Smooth muscle cell (in vitro differentiated cells): ENCODE data around the gene PNPO. TPM values are rescaled to one million over a fixed set of nuclear protein-coding genes. Genes with fewer than 3 reads are reported as not detected.

Experiments used
- DNase-seq: peaks from one replicate; lab custom pipeline; 2025; ENCODE audit not compliant: unreplicated experiment; lab: John Stamatoyannopoulos, UW
- H2AFZ ChIP-seq: fragments of 200-600 bp; sonication (generic); 2 replicates; pipeline ENCODE4 v1.6.0; 2016; ENCODE audit warnings: antibody characterized with exemption, low read depth, mild to moderate bottlenecking
- H3F3A ChIP-seq: fragments of 200-600 bp; sonication (generic); 2 replicates; pipeline ENCODE4 v1.6.0; 2017; ENCODE audit warnings: antibody characterized with exemption, low read depth
- H3K27ac ChIP-seq: fragments of 200-600 bp; sonication (generic); 2 replicates; pipeline ENCODE4 v1.5.1; 2016; ENCODE audit warnings: low read depth, mild to moderate bottlenecking
- H3K27me3 ChIP-seq: fragments of 200-600 bp; sonication (generic); 2 replicates; pipeline ENCODE4 v1.6.1; 2016; ENCODE audit warnings: low read depth, mild to moderate bottlenecking
- H3K36me3 ChIP-seq: fragments of 200-600 bp; sonication (generic); 2 replicates; pipeline ENCODE4 v1.5.1; 2016; ENCODE audit warnings: low read depth
- H3K4me1 ChIP-seq: fragments of 200-600 bp; sonication (generic); 2 replicates; pipeline ENCODE4 v1.5.1; 2016; ENCODE audit warnings: low read depth
- H3K4me2 ChIP-seq: fragments of 200-600 bp; sonication (generic); 2 replicates; pipeline ENCODE4 v1.6.0; 2016; ENCODE audit warnings: mild to moderate bottlenecking
- H3K4me3 ChIP-seq: fragments of 200-600 bp; sonication (generic); 2 replicates; pipeline ENCODE4 v1.5.1; 2016; ENCODE audit warnings: mild to moderate bottlenecking
- H3K79me2 ChIP-seq: fragments of 200-600 bp; sonication (generic); 2 replicates; pipeline ENCODE4 v1.6.0; 2016; ENCODE audit warnings: low read depth, mild to moderate bottlenecking
- H3K9ac ChIP-seq: fragments of 200-600 bp; sonication (generic); 2 replicates; pipeline ENCODE4 v1.6.0; 2016; ENCODE audit warnings: low read depth
- H3K9me3 ChIP-seq: fragments of 200-600 bp; sonication (generic); replicated peaks from 2 replicates; pipeline ENCODE4 v1.5.1; 2016; ENCODE audit warnings: low read depth
- H4K20me1 ChIP-seq: fragments of 200-600 bp; sonication (generic); 2 replicates; pipeline ENCODE4 v1.6.0; 2016; ENCODE audit warnings: low read depth
- WGBS: methylation state at CpG from one replicate; pipeline ENCODE4 v1.1.7; 2016; ENCODE audit warnings: low lambda C conversion rate; 5-methylcytosine and 5-hydroxymethylcytosine counted together
- polyA plus RNA-seq: library from polyadenylated mRNA; unstranded; fragments of >200 nt; fragmentation: Nextera tagmentation; extraction: Ambion mirVana; gene quantifications from 2 replicates; pipeline ENCODE4 v1.2.1, GENCODE V29; 2016
- total RNA-seq: library from RNA; depleted of rRNA; stranded (reverse); fragments of >200 nt; gene quantifications from 2 replicates; pipeline ENCODE4 v1.2.3, GENCODE V29; 2014
- TF ChIP-seq, protein P1 (sequence below): fragments of 200-600 bp; sonication (generic); IDR thresholded peaks from 2 replicates; pipeline ENCODE4 v1.5.1; 2017; ENCODE audit warnings: borderline replicate concordance, mild to moderate bottlenecking, antibody characterized with exemption; ENCODE audit not compliant: insufficient read depth, poor library complexity, severe bottlenecking

Gene PNPO
- total and polyA plus RNA-seq, 2 experiments from 2014 or later: 5.2 to 9.3 TPM

DNA sequence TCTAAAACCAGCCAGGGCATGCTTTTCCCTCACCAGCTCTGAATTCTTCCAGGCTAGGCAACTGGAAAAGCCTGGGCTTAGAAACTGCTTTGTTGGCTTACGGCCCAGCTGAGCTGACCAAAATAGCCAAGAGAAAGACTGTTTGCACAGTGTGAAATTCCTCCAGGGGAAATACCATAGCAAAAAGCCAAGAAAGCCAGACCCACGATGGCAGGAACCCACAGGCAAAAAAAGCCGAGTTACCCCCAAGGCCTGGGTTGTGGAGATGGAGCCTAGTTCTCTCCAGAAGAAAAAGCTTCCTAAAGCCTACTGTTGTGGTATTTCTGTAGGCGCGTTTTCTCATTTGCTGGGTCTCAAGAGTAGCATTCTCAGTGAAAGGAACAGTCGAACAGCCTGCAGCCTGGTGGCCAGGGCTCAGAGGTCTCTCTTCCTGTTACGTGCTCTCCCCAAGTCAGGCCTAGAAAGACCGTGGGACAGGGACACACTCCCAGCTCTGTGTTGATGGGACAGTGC is 36.1 kb upstream of the PNPO start:
- TF ChIP-seq, protein P1, sequence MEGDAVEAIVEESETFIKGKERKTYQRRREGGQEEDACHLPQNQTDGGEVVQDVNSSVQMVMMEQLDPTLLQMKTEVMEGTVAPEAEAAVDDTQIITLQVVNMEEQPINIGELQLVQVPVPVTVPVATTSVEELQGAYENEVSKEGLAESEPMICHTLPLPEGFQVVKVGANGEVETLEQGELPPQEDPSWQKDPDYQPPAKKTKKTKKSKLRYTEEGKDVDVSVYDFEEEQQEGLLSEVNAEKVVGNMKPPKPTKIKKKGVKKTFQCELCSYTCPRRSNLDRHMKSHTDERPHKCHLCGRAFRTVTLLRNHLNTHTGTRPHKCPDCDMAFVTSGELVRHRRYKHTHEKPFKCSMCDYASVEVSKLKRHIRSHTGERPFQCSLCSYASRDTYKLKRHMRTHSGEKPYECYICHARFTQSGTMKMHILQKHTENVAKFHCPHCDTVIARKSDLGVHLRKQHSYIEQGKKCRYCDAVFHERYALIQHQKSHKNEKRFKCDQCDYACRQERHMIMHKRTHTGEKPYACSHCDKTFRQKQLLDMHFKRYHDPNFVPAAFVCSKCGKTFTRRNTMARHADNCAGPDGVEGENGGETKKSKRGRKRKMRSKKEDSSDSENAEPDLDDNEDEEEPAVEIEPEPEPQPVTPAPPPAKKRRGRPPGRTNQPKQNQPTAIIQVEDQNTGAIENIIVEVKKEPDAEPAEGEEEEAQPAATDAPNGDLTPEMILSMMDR: no peak
- Histone ChIP-seq H3F3A (no peaks in the 10 kb centered on the region), H3K27ac (peak overlapping the region; percentile 17), H2AFZ (no peak overlapping the region), H3K4me1 (peaks cover 6% of the 10 kb centered on the region), H3K4me3 (no peak overlapping the region), H3K36me3 (no peaks in the 10 kb centered on the region), H3K9me3 (no peaks in the 10 kb centered on the region), H4K20me1 (peaks cover 3% of the 10 kb centered on the region), H3K79me2 (peaks cover 6% of the 10 kb centered on the region), H3K4me2 (peak overlapping the region; percentile 55), H3K27me3 (no peaks in the 10 kb centered on the region), H3K9ac (no peak overlapping the region)
- DNase-seq: no peak
- 56% methylated on average over 8 of the region's 8 CpGs for WGBS

DNA sequence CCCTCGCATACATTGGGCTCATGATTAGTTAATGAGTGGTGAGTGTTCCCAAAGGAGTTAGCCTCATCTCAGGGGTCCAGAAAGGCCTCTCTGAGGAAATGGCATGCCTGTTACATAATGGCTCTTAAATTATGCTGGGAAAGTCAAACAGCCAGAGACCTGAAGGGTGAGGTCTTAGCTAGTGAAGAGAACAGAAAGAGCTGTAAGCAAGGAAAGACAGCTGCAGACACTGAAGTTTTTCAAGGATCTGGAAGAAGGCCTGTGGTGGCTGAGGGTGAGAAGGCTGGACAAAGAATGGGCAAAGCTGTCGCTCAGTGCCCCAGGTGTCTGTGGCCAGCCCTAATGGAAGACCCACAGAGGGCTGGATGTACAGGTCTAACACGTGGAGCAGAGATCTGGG is 34.9 kb upstream of the PNPO start:
- H2AFZ ChIP-seq: no peak overlapping the region
- WGBS: 89% methylated on average over 3 of the region's 3 CpGs

DNA sequence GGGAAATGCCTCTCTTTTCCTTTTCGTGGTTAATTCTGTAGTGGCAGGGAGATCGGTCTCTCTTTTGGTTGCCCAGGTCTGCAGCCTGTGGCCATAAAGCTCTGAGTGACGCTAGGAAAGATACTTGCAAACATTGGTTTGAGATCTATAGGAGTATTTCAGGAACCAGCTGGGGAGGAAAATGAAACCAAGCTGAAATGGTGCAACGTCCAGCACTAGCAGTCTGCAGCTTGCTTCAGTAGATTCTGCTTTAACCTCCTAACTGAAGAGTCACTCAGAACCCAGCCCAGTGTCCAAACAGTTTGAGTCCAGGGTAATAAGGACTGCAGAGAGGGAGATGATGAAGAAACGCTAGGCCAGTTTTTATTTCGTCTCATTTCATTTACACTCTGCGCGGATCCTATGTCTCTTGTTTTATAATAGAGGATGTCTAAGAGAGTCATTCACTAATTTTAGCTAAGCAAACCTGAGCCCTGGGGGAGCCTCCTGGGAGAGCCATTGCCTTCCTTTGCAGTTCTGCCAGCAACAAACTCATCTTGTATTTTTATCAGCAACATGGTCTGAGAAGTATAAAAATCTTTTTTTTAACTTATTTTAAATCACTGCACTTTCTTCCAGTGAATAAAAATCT is 33.3 kb upstream of the PNPO start:
- 91% methylated on average over 8 of the region's 8 CpGs for WGBS
- H3K9ac ChIP-seq: no peak overlapping the region
- H4K20me1 ChIP-seq: peaks cover 3% of the 10 kb centered on the region
- DNase-seq: no peak
- no peaks in the 10 kb centered on the region for H3K9me3 ChIP-seq
- no peaks in the 10 kb centered on the region for H3F3A ChIP-seq
- no peaks in the 10 kb centered on the region for H3K36me3 ChIP-seq
- H3K27me3 ChIP-seq: no peaks in the 10 kb centered on the region
- no peaks in the 10 kb centered on the region for H3K79me2 ChIP-seq
- no peak overlapping the region for H2AFZ ChIP-seq
- H3K4me3 ChIP-seq: no peak overlapping the region
- H3K4me1 ChIP-seq: peaks cover 6% of the 10 kb centered on the region
- TF ChIP-seq, protein P1: no peak
- no peak overlapping the region for H3K27ac ChIP-seq
- H3K4me2 ChIP-seq: no peak overlapping the region

More for the DNA sequence above, 34.9 kb upstream of the PNPO start:
- Histone ChIP-seq H3K9ac (no peak overlapping the region), H3K27me3 (no peaks in the 10 kb centered on the region), H3K36me3 (no peaks in the 10 kb centered on the region), H3K27ac (no peak overlapping the region), H3K9me3 (no peaks in the 10 kb centered on the region), H3K79me2 (peaks cover 6% of the 10 kb centered on the region), H4K20me1 (peaks cover 3% of the 10 kb centered on the region), H3K4me2 (no peak overlapping the region), H3K4me1 (peaks cover 6% of the 10 kb centered on the region), H3K4me3 (no peak overlapping the region), H3F3A (no peaks in the 10 kb centered on the region)
- DNase-seq: no peak
- TF ChIP-seq, protein P1: no peak

DNA sequence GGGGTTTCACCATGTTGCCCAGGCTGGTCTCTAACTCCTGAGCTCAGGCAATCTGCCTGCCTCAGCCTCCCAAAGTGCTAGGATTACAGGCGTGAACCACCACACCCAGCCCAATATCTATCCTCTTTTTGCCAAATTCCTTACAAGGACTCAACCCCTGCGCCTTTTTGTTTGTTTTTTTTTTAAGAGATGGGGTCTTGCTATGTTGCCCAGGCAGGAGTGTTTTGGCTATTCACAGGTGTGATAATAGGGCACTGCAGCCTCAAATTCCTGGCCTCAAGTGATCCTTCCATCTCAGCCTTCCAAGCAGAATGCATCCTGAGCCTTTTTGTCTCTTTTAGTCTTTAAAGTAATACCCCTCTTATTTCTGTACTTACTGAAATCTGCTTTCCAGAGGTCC is 28.3 kb upstream of the PNPO start:
- no peak for DNase-seq
- WGBS: 77% methylated on average over 2 of the region's 2 CpGs
- Histone ChIP-seq H3K4me2 (no peak overlapping the region), H3K9ac (no peak overlapping the region), H3K79me2 (no peaks in the 10 kb centered on the region), H3K36me3 (no peaks in the 10 kb centered on the region), H3K9me3 (no peaks in the 10 kb centered on the region), H3K27ac (no peak overlapping the region), H3F3A (no peaks in the 10 kb centered on the region), H3K27me3 (no peaks in the 10 kb centered on the region), H4K20me1 (no peaks in the 10 kb centered on the region), H3K4me1 (no peaks in the 10 kb centered on the region), H2AFZ (no peak overlapping the region), H3K4me3 (no peak overlapping the region)
- TF ChIP-seq, protein P1: no peak
